ENCODE measurements around the gene RAB5B. TPM values are rescaled to one million over a fixed set of nuclear protein-coding genes. Genes with fewer than 3 reads are reported as not detected.

RAB5B gene
- polyA plus RNA-seq, 2 of the 4 experiments (the other 2 are of a cell fraction), result 37.2 to 90.4 TPM

DNA sequence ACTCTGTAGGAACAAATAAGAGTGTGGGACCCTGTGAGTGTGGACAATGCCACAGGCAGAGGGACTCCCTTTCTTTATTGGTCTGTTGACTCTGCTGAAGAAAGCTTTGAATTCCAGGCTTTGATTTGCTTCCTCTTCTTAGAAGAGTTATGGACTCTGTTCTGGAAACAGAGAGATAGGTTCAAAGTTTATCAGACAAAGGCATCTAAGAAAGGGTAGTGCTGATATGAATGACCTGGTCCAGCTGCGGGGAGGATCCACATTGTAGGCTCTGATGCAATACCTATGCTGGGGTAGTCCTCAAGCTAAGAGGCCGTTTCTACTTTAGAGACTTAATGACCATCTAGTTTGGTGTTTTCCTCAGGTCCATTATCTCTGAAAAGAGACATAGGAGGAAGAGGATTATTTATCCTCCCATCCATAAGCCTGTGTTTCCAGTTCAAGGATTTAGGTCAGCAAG is 36.3 kb downstream of the RAB5B start:
- no peaks in the 10 kb centered on the region for H3K9me3 ChIP-seq
- ATAC-seq, result no peak
- H3K4me2 ChIP-seq, result no peak overlapping the region
- no peak for DNase-seq (ENCODE audit: low read depth in 1 of 2, low spot score in 1 of 2)
- no peak overlapping the region for H3K4me3 ChIP-seq
- WGBS (ENCODE audit: missing lambda C conversion rate), result 47% methylated on average over 2 of the region's 2 CpGs
- no peak for FAIRE-seq
- no peak overlapping the region for H3K27ac ChIP-seq
- ChIA-PET CTCF (interaction anchor here (0.7 to 4.3 kb wide), 5 partner anchors 9 to 55 kb away, joined by 3 to 28 read pairs (median 7); partner anchors contain the start of gene SUOX), POLR2A (no interaction called here)
- TF ChIP-seq MYC (IDR thresholded peaks at IDR 0.05; ENCODE audit: borderline replicate concordance, low read length) (no peak), HOXA7 (CRISPR knock-in tag; IDR thresholded peaks at IDR 0.05) (no peak), CBX8 (IDR thresholded peaks at IDR 0.05) (no peak), NR3C1 (IDR thresholded peaks at IDR 0.05) (no peak), RCOR1 (IDR thresholded peaks at IDR 0.05; ENCODE audit: low read depth, low read length) (no peak), RNF2 (IDR thresholded peaks at IDR 0.05; ENCODE audit: borderline replicate concordance, low read depth) (no peak), HOXB5 (CRISPR knock-in tag; IDR thresholded peaks at IDR 0.05) (no peak), GATA3 (IDR thresholded peaks at IDR 0.05; ENCODE audit: borderline replicate concordance) (no peak), HOXB13 (CRISPR knock-in tag; IDR thresholded peaks at IDR 0.05; ENCODE audit: low read depth) (no peak), MAFK (IDR thresholded peaks at IDR 0.05; ENCODE audit: partially characterized antibody) (no peak), NFE2L2 (conservative IDR thresholded peaks at IDR 0.05; ENCODE audit: low read length) (no peak), MAZ (IDR thresholded peaks at IDR 0.05; ENCODE audit: borderline replicate concordance, low read depth, low read length) (no peak), SREBF2 (IDR thresholded peaks at IDR 0.05) (no peak), TP53 (CRISPR knock-in tag; IDR thresholded peaks at IDR 0.05) (no peak), RAD21 (conservative IDR thresholded peaks at IDR 0.05 in 1 of 2, IDR thresholded peaks at IDR 0.05 in 1 of 2) (no peak), FOXS1 (CRISPR knock-in tag; IDR thresholded peaks at IDR 0.05) (no peak)
- TF ChIP-seq, protein P1, sequence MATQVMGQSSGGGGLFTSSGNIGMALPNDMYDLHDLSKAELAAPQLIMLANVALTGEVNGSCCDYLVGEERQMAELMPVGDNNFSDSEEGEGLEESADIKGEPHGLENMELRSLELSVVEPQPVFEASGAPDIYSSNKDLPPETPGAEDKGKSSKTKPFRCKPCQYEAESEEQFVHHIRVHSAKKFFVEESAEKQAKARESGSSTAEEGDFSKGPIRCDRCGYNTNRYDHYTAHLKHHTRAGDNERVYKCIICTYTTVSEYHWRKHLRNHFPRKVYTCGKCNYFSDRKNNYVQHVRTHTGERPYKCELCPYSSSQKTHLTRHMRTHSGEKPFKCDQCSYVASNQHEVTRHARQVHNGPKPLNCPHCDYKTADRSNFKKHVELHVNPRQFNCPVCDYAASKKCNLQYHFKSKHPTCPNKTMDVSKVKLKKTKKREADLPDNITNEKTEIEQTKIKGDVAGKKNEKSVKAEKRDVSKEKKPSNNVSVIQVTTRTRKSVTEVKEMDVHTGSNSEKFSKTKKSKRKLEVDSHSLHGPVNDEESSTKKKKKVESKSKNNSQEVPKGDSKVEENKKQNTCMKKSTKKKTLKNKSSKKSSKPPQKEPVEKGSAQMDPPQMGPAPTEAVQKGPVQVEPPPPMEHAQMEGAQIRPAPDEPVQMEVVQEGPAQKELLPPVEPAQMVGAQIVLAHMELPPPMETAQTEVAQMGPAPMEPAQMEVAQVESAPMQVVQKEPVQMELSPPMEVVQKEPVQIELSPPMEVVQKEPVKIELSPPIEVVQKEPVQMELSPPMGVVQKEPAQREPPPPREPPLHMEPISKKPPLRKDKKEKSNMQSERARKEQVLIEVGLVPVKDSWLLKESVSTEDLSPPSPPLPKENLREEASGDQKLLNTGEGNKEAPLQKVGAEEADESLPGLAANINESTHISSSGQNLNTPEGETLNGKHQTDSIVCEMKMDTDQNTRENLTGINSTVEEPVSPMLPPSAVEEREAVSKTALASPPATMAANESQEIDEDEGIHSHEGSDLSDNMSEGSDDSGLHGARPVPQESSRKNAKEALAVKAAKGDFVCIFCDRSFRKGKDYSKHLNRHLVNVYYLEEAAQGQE (IDR thresholded peaks at IDR 0.05), result no peak
- TF ChIP-seq, protein P2, sequence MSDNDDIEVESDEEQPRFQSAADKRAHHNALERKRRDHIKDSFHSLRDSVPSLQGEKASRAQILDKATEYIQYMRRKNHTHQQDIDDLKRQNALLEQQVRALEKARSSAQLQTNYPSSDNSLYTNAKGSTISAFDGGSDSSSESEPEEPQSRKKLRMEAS (IDR thresholded peaks at IDR 0.05), result no peak
- H3K4me1 ChIP-seq, result peaks cover 6% of the 10 kb centered on the region; the same call in 2 of the 3 replicates

DNA sequence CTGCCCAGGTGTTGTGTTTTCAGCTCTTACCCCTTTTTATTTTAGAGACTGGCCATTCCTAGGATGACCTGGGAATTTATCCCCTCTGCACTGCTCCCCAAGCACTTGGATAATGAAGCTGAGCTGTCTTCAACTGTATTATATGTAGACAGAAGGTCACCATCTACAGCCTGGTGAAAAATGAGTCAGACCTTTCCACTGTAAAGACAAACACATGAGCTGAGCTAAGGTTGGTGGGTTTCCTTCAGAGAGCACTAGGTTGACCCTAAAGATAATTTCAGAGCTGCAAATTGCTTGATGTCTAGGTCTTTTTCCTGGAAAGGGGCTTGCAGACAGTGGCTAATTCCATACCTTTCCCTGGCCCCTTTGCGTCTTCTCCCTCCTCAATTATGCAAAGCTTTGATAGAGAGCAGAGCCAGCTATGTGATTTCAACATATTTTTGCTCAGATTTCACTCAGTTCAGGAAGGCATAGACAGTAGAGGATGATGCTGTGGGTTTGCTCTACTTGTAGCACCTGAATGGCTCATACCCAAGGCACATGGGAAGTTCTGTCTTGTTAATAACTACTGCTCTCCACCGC is 37.7 kb downstream of the RAB5B start:
- POLR2A ChIA-PET, result no interaction called here
- TF ChIP-seq FOXS1 (CRISPR knock-in tag; IDR thresholded peaks at IDR 0.05) (no peak), SREBF2 (IDR thresholded peaks at IDR 0.05) (no peak), RNF2 (IDR thresholded peaks at IDR 0.05; ENCODE audit: borderline replicate concordance, low read depth) (no peak), KDM5A (IDR thresholded peaks at IDR 0.05) (no peak), NFE2L2 (conservative IDR thresholded peaks at IDR 0.05; ENCODE audit: low read length) (no peak), FOSL2 (IDR thresholded peaks at IDR 0.05) (no peak), FOSL2 (CRISPR knock-in tag; IDR thresholded peaks at IDR 0.05) (no peak), EHMT2 (IDR thresholded peaks at IDR 0.05; ENCODE audit: low read depth) (no peak), BHLHE40 (IDR thresholded peaks at IDR 0.05; ENCODE audit: low read depth, low read length) (no peak), CHD4 (IDR thresholded peaks at IDR 0.05; ENCODE audit: borderline replicate concordance) (no peak), RCOR1 (IDR thresholded peaks at IDR 0.05; ENCODE audit: low read depth, low read length) (no peak), CHD2 (IDR thresholded peaks at IDR 0.05; ENCODE audit: low read length, partially characterized antibody) (no peak), GATA3 (IDR thresholded peaks at IDR 0.05; ENCODE audit: borderline replicate concordance) (no peak)
- TF ChIP-seq, protein P3, sequence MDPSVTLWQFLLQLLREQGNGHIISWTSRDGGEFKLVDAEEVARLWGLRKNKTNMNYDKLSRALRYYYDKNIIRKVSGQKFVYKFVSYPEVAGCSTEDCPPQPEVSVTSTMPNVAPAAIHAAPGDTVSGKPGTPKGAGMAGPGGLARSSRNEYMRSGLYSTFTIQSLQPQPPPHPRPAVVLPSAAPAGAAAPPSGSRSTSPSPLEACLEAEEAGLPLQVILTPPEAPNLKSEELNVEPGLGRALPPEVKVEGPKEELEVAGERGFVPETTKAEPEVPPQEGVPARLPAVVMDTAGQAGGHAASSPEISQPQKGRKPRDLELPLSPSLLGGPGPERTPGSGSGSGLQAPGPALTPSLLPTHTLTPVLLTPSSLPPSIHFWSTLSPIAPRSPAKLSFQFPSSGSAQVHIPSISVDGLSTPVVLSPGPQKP (IDR thresholded peaks at IDR 0.05; ENCODE audit: low read depth, low read length), result no peak
- TF ChIP-seq, protein P4, sequence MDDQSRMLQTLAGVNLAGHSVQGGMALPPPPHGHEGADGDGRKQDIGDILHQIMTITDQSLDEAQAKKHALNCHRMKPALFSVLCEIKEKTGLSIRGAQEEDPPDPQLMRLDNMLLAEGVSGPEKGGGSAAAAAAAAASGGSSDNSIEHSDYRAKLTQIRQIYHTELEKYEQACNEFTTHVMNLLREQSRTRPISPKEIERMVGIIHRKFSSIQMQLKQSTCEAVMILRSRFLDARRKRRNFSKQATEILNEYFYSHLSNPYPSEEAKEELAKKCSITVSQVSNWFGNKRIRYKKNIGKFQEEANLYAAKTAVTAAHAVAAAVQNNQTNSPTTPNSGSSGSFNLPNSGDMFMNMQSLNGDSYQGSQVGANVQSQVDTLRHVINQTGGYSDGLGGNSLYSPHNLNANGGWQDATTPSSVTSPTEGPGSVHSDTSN (IDR thresholded peaks at IDR 0.05), result no peak
- TF ChIP-seq, protein P5, sequence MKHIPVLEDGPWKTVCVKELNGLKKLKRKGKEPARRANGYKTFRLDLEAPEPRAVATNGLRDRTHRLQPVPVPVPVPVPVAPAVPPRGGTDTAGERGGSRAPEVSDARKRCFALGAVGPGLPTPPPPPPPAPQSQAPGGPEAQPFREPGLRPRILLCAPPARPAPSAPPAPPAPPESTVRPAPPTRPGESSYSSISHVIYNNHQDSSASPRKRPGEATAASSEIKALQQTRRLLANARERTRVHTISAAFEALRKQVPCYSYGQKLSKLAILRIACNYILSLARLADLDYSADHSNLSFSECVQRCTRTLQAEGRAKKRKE (CRISPR knock-in tag; IDR thresholded peaks at IDR 0.05; ENCODE audit: low read depth), result no peak
- TF ChIP-seq, protein P6, sequence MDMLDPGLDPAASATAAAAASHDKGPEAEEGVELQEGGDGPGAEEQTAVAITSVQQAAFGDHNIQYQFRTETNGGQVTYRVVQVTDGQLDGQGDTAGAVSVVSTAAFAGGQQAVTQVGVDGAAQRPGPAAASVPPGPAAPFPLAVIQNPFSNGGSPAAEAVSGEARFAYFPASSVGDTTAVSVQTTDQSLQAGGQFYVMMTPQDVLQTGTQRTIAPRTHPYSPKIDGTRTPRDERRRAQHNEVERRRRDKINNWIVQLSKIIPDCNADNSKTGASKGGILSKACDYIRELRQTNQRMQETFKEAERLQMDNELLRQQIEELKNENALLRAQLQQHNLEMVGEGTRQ (IDR thresholded peaks at IDR 0.05), result no peak

More for the DNA sequence above, 37.7 kb downstream of the RAB5B start:
- Histone ChIP-seq H3K4me3 (no peak overlapping the region), H3K9me3 (no peaks in the 10 kb centered on the region), H3K27ac (no peak overlapping the region), H3K4me1 (peaks cover 6% of the 10 kb centered on the region; the same call in 2 of the 3 replicates), H3K4me2 (no peak overlapping the region)
- WGBS (ENCODE audit: missing lambda C conversion rate), result 92% methylated on average over 2 of the region's 2 CpGs
- CTCF ChIA-PET, result interaction anchor here (1.1 to 5.7 kb wide), 4 partner anchors 15 to 273 kb away, joined by 3 to 33 read pairs (median 14); partner anchors contain the start of gene SUOX
- DNase-seq (ENCODE audit: low read depth in 1 of 2, low spot score in 1 of 2) (no peak), FAIRE-seq (no peak), ATAC-seq (no peak)
